ENCODE results near the gene ZNF728.
"Not testable (repeated sequence)": the region's sequence is repeated elsewhere in the genome, so short reads cannot be mapped to it uniquely, and the experiment has no call there.

Gene ZNF728
- 0 to 0.13 (median 0) reads per million in 18 experiments for total RNA-seq

- DNase-seq, result no peak
These were observed at the start of gene ZNF728 for GRCh38 chr19:23002690-23003422. ZNF728 (minus strand) TSS chr19:23003176; CDS start chr19:23003030, 146 bp downstream.

- no peak for DNase-seq
These were observed 49.4 kb upstream of the ZNF728 start for GRCh38 chr19:23052349-23052748.

DNA sequence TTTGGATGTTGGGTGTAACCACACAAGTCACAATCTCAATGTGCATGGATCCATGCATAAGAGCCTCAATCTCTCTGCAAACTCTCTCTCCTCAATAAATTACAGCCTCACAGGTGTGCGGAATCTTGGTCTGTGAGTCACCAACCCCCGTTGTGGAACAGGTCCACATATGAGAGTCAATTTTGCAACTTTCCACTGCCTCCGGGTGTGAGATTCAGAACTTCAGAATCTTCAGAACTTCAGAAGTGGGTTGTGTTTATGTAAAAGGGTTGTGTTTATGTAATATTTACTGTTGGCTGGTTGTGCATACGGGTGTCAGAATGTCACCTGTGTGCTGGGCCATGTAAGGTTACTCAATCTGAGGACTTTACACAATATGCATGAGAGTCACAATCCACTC is 46.3 kb upstream of the ZNF728 start:
- no peak for DNase-seq

- no peak for DNase-seq
These were observed 43.8 kb upstream of the ZNF728 start for GRCh38 chr19:23046743-23047142.

- no peak for DNase-seq
These were observed 30.7 kb upstream of the ZNF728 start for GRCh38 chr19:23033721-23034120.

DNA sequence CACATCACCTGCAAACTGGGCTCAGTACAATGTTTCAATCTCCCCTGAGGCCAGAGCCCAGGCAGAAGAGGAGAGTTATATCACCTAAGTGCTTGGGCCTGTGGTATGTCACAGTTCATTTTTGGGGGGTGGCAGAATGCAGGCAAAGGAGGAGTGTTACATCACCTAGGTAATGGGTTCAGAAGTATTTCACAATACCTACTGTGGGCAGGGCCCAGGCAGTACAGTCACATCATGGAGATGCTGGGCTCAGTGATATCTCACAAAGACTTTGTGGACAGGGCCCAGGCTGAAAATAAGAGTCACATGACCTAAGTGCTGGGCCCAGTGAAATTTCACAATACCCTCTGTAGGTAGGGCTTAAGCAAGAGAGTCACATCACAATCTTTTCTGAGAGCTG is 12.7 kb upstream of the ZNF728 start:
- DNase-seq, result no peak

- not testable (repeated sequence) for DNase-seq
These were observed 8.0 kb downstream of the ZNF728 start for GRCh38 chr19:22994957-22995356.

- DNase-seq, result no peak
These were observed 26.7 kb downstream of the ZNF728 start for GRCh38 chr19:22976248-22976647.

- not testable (repeated sequence) for DNase-seq
These were observed 27.3 kb downstream of the ZNF728 start for GRCh38 chr19:22975546-22976136.

DNA sequence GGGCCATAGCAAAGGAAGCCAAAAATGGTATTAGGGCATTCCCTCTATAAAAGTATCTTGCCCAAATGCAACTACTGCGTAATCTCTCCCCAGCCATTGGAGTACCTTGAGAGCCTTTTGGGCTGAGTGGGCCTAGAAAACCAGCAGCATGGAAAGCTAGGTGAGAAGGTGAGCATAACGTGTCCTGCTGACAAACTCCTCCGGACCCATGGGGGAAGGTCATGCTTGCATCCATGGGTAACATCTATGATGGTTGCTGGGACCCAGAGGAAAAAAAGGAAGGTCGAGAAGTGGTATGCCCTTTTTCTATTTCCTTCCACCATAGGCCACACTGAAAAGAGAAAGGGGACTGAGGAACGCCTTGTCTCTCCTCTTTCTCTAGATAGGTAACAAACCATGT is 57.4 kb downstream of the ZNF728 start:
- DNase-seq, result peak in 1 of 2 donors; percentile 6

DNA sequence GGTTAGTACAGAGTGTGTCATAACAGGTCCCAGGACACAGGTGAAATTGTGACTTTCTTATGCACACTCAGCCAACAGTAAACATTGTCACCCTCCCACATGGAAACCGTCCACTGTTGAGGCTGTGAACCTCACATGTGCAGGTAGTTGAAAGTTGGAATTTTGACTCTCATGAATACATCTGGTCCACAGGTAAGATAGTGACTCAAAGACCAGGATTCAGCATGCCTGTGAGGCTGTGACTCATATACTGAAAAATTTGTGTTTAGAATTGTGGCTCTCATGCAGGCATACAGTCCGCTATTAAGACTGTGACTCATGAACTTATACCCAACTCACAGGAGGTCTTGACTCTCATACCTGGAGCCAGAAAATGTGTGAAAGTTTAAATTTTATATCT is 67.8 kb downstream of the ZNF728 start:
- no peak for DNase-seq

DNA sequence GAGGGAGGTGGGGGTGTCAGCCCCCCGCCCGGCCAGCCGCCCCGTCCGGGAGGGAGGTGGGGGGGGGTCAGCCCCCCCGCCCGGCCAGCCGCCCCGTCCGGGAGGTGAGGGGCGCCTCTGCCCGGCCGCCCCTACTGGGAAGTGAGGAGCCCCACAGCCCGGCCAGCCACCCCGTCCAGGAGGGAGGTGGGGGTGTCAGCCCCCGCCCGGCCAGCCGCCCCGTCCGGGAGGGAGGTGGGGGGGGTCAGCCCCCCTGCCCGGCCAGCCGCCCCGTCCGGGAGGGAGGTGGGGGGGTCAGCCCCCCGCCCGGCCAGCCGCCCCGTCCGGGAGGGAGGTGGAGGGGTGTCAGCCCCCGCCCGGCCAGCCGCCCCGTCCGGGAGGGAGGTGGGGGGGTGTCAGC is 75.4 kb downstream of the ZNF728 start:
- not testable (repeated sequence) for DNase-seq

GRCh38 chr19:22925181-22925580 is 77.8 kb downstream of the ZNF728 start:
- DNase-seq, result not testable (repeated sequence)

All from inflammatory macrophage (primary cell).